ENCODE data around the gene ZDHHC19. TPM values are rescaled to one million over a fixed set of nuclear protein-coding genes. Genes with fewer than 3 reads are reported as not detected.

The ZDHHC19 gene
- total RNA-seq, 4 donors from 2014 or later = not detected

- Histone ChIP-seq H3K27me3 (no peaks in the 10 kb centered on the region), H3K4me3 (no peak overlapping the region), H3K27ac (no peak overlapping the region), H3K36me3 (no peaks in the 10 kb centered on the region), H3K9me3 (no peaks in the 10 kb centered on the region), H3K4me1 (no peaks in the 10 kb centered on the region)
- no peak for TF ChIP-seq POLR2A (IDR thresholded peaks at IDR 0.05)
- no peak for TF ChIP-seq POLR2AphosphoS5 (IDR thresholded peaks at IDR 0.05)
- TF ChIP-seq, protein P1, sequence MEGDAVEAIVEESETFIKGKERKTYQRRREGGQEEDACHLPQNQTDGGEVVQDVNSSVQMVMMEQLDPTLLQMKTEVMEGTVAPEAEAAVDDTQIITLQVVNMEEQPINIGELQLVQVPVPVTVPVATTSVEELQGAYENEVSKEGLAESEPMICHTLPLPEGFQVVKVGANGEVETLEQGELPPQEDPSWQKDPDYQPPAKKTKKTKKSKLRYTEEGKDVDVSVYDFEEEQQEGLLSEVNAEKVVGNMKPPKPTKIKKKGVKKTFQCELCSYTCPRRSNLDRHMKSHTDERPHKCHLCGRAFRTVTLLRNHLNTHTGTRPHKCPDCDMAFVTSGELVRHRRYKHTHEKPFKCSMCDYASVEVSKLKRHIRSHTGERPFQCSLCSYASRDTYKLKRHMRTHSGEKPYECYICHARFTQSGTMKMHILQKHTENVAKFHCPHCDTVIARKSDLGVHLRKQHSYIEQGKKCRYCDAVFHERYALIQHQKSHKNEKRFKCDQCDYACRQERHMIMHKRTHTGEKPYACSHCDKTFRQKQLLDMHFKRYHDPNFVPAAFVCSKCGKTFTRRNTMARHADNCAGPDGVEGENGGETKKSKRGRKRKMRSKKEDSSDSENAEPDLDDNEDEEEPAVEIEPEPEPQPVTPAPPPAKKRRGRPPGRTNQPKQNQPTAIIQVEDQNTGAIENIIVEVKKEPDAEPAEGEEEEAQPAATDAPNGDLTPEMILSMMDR (IDR thresholded peaks at IDR 0.05) = no peak
- TF ChIP-seq EP300 (IDR thresholded peaks at IDR 0.05) = no peak
- WGBS, 2 donors (ENCODE audit: low coverage in 1 of 2) = 74 to 96% methylated on average over 6 to 8 of the region's 10 CpGs
- ATAC-seq = no peak
These were observed 30.1 kb downstream of the ZDHHC19 start for GRCh38 chr3:196181127-196181546.

DNA sequence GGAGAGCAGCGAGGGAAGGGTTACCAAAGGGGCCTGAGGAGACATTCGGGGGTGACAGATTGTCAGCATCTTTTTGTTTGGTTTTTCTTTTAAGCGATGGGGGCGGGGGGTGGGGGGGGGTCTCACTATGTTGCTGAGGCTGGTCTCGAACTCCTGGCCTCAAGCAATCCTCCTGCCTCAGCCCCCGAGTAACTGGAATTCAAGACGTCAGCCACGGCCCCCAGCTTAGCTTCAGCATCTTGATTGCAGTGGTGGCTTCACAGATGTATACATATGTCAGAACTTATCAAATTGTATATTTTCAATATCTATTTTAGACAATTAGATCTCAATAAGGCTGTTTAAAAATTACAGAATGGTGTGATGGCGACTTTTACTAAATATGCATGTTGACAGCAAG lies 30.9 kb downstream of the ZDHHC19 start:
- H3K36me3 ChIP-seq = no peaks in the 10 kb centered on the region
- H3K4me3 ChIP-seq = no peak overlapping the region
- 71 to 87% methylated on average over 5 to 6 of the region's 9 CpGs for WGBS, 2 donors (ENCODE audit: low coverage in 1 of 2)
- no peak overlapping the region for H3K27ac ChIP-seq
- H3K27me3 ChIP-seq = no peaks in the 10 kb centered on the region
- H3K4me1 ChIP-seq = no peaks in the 10 kb centered on the region
- no peak for ATAC-seq
- TF ChIP-seq, protein P1 (IDR thresholded peaks at IDR 0.05) = no peak
- TF ChIP-seq POLR2AphosphoS5 (IDR thresholded peaks at IDR 0.05) (no peak), POLR2A (IDR thresholded peaks at IDR 0.05) (no peak), EP300 (IDR thresholded peaks at IDR 0.05) (no peak)
- no peaks in the 10 kb centered on the region for H3K9me3 ChIP-seq

DNA sequence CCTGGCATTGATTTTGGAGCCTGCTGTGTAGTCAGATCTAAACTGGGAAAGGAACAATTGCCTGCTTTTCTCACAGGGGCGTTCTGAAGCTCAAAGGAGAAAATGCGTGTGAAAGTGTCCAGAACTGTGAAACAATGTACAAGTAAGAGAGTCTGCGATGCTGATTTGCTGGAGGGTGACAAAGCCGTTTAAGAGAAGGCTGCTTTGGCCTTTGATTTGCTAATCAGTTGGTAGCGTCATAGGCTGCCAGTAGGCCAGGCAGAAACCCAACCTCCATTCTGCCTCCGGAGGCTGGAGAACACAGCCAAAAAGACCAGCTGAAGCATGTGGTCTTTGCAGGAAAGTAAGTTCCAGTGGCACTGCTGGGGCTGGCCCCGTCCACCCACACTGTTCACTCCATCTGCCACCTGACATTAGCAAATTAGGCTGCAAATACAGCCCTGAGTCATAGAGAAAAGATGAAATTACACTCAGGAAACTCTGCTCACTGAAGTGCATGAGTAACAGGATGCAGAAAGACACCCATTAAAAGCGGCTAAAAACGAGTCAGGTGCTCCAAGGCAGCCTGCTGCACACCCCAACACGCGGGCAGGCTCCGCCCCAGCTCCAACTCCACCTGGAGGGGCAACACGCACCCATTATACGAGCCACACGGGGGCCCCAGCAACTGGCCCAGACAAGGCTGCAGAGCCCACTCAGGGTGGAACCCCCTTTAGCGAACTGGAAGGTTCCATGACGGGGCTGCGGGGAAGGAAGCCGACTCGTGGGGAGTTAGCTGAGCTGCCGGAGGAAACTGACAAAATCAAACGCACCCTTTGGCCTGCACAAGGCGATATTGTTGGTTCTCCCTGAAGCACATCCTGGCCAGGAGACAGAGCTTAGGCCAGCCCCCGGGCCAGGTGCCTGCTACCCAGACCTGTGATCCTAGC lies 31.6 kb downstream of the ZDHHC19 start:
- Histone ChIP-seq H3K4me3 (no peak overlapping the region), H3K4me1 (no peaks in the 10 kb centered on the region), H3K36me3 (no peaks in the 10 kb centered on the region), H3K9me3 (no peaks in the 10 kb centered on the region), H3K27ac (no peak overlapping the region), H3K27me3 (no peaks in the 10 kb centered on the region)
- no peak for ATAC-seq
- TF ChIP-seq, protein P1 (IDR thresholded peaks at IDR 0.05) = no peak
- TF ChIP-seq EP300 (IDR thresholded peaks at IDR 0.05) = no peak
- TF ChIP-seq POLR2A (IDR thresholded peaks at IDR 0.05) = no peak
- no peak for TF ChIP-seq POLR2AphosphoS5 (IDR thresholded peaks at IDR 0.05)
- WGBS, 2 donors (ENCODE audit: low coverage in 1 of 2) = 35 to 43% methylated on average over 4 to 14 of the region's 24 CpGs

- Histone ChIP-seq H3K27me3 (no peaks in the 10 kb centered on the region), H3K9me3 (no peaks in the 10 kb centered on the region), H3K36me3 (no peaks in the 10 kb centered on the region), H3K4me1 (no peaks in the 10 kb centered on the region), H3K27ac (no peak overlapping the region), H3K4me3 (no peak overlapping the region)
- ATAC-seq = no peak
- TF ChIP-seq, protein P1 (IDR thresholded peaks at IDR 0.05) = no peak
- TF ChIP-seq EP300 (IDR thresholded peaks at IDR 0.05) (no peak), POLR2A (IDR thresholded peaks at IDR 0.05) (no peak), POLR2AphosphoS5 (IDR thresholded peaks at IDR 0.05) (no peak)
- 68 to 71% methylated on average over 3 to 6 of the region's 6 CpGs for WGBS, 2 donors (ENCODE audit: low coverage in 1 of 2)
These were observed 32.2 kb downstream of the ZDHHC19 start for GRCh38 chr3:196178993-196179379.

GRCh38 chr3:196177967-196178366 lies 33.2 kb downstream of the ZDHHC19 start:
- no peaks in the 10 kb centered on the region for H3K4me1 ChIP-seq
- TF ChIP-seq POLR2A (IDR thresholded peaks at IDR 0.05) (no peak), POLR2AphosphoS5 (IDR thresholded peaks at IDR 0.05) (no peak), EP300 (IDR thresholded peaks at IDR 0.05) (no peak)
- TF ChIP-seq, protein P1 (IDR thresholded peaks at IDR 0.05) = no peak
- ATAC-seq = no peak
- H3K36me3 ChIP-seq = no peaks in the 10 kb centered on the region
- WGBS, 2 donors (ENCODE audit: low coverage in 1 of 2) = 39 to 52% methylated on average over 4 of the region's 4 CpGs
- no peaks in the 10 kb centered on the region for H3K27me3 ChIP-seq
- H3K9me3 ChIP-seq = no peaks in the 10 kb centered on the region
- H3K4me3 ChIP-seq = no peak overlapping the region
- no peak overlapping the region for H3K27ac ChIP-seq

All from gastroesophageal sphincter (tissue), 4 donors.